GM03348 (cell line): ENCODE results near the gene NR1I3.
"Not testable (repeated sequence)": the region's sequence is repeated elsewhere in the genome, so short reads cannot be mapped to it uniquely, and the experiment has no call there.

ENCODE experiments used
- DNase-seq: peaks from one replicate; pipeline ENCODE4 v3.0.0; 2012; ENCODE audit warnings: low spot score

NR1I3 gene

DNA sequence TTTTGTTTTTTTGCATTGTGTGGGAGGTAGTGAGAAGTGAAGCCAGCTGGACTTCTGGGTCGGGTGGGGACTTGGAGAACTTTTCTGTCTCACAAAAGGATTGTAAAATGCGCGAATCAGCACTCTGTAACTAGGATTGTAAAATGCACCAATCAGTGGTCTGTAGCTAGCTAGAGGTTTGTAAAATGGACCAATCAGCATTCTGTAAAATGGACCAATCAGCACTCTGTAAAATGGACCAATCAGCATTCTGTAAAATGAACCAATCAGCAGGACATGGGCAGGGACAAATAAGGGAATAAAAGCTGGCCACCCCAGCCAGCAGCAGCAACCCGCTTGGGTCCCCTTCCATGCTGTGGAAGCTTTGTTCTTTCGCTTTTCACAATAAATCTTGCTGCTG is 12.1 kb upstream of the NR1I3 start:
- DNase-seq = not testable (repeated sequence)

GRCh38 chr1:161244888-161245287 is 6.9 kb upstream of the NR1I3 start:
- no peak for DNase-seq

DNA sequence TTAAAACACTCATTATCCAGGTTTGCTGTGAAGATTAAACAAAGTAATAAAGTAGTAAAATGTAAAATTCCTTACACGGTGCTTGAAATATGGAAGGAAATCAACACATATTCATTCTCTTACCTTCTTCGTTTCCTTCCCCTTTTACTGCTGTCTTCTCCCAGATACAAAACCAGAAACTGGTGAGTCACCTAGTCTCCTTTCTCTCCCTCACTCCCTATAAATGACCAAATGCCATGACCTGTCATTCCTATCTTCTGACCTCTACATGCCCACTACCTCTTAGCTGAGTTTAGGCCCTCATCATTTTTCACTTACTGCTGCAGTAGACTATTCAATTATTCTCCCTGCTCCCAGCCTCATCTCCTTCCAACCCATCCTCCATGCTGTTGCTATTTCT is 4.3 kb upstream of the NR1I3 start:
- DNase-seq = no peak

GRCh38 chr1:161241682-161242081 is 3.7 kb upstream of the NR1I3 start:
- no peak for DNase-seq

DNA sequence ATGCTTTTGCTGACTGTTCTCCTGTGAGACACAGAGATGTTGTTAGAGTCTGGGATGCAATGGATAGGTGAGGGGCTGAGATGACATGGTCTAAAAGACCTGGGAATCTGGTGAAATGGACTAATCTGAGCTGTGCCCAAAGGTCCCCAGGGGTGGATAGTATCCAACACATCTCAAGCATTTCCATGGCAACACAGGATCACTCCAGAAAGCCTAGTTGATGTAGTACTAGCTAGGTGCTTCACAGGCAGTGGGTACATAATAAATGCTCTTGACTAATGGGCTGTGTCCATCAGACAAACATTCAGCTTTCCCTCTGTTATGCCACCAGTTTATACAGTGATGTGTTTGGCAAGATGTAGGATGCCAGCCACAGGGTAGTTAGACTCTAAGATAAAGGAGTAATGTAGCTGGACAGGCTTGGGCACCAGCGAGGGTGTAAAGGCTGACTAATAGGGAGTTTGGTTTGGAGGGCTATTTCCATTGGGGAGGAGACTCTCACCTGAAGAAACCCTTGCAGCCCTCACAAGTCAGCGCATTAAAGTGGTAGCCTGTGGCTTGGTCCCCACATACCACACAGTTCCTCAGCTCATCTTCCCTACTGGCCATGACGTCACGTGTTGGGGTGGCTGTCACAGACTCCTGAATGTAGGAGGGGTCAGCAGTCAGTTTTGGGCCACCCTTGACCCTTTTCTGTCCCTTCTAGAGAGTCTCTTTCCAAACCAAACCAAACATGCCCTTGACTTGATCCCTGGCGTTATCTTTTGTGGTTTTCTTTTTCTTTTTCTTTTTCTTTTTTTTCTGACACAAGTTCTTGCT is 1.8 kb downstream of the NR1I3 start:
- DNase-seq = no peak

GRCh38 chr1:161233102-161233501 is 4.9 kb downstream of the NR1I3 start:
- no peak for DNase-seq

DNA sequence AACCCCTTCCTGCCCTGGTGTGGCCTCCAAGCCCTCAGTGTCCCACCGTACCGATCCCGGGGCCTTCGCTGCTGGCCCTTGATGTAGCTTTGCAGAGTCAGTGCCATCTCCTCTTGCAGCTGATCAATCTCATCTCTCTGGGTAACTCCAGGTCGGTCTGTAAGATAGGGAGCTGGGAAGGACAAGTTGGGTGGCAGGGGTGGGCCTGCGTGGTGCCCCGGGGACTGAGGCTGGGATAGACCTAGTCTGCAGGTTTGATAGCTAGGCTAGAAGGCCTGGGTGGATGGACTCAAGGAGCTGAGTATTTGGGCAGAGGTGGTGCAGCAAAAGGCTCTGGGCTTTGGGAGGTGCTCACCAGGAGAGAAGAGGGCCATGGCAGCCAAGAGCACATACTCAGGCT is 7.2 kb downstream of the NR1I3 start:
- no peak for DNase-seq

GRCh38 chr1:161229896-161230295 is 8.1 kb downstream of the NR1I3 start:
- DNase-seq = no peak

DNA sequence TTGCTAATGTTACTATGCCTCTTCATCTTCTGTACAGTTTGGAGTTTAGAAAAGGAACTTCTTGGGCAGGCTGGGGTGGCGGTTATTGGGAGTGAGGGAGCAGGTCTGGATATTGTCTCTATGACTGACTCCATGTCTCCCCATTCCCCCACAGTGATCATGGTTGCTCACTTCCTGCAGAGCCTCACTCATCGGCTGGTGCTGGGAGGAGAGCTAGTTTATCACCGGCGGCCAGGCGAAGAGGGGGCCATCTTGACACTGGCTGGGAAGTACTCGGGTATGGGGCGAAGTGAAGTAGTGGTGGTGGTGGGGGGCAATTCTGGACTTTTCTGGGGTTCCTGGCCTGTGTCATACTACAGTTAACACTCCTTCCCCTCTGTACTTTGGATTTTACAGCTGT is 10.0 kb downstream of the NR1I3 start:
- no peak for DNase-seq

GRCh38 chr1:161227196-161227871 is 10.7 kb downstream of the NR1I3 start:
- DNase-seq = peak; percentile 83

DNA sequence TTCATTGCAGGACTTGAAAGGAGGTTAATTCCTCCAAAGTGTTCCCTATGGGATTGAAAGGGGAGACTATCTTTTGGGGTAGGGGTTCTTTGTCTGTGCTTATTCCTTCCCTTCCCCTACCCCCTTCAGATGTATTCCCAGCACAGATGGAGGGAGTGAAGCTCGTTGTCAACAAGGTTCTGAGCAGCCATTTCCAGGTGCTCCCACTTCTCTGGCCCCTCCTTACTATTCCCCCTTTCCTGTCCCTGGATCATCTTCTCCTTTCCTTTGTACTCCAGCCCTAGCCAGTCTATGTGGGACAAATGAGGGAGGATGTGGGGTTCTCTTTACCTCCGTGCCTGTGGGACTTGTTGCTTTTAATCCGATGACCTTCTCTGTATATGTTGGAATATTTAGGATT is 11.2 kb downstream of the NR1I3 start:
- DNase-seq = no peak

DNA sequence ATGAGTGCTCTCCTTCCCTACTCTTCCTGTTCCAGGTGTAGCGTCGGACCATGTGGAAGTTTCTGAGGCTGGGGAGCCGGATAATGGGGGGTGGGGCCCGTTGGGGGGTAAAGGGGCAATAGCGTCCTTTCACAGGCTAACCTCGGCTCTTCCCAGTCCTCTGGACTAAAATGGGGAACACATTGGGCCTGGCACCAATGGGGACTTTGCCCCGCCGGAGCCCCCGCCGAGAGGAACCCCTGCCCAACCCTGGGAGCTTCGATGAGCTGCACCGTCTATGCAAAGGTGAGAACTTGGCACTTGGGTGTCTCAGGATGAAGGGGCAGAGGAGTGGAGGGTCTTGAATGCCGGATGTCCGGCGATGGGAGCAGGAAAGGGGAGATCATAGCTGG is 11.7 kb downstream of the NR1I3 start:
- DNase-seq = peak; percentile 18

GRCh38 chr1:161225534-161226319 is 12.3 kb downstream of the NR1I3 start, which contains the start of gene TOMM40L:
Gene TOMM40L, plus strand, starts transcription at chr1:161226060. Its CDS starts 430 bp downstream, at chr1:161226490.
- peak; percentile 96 for DNase-seq

DNA sequence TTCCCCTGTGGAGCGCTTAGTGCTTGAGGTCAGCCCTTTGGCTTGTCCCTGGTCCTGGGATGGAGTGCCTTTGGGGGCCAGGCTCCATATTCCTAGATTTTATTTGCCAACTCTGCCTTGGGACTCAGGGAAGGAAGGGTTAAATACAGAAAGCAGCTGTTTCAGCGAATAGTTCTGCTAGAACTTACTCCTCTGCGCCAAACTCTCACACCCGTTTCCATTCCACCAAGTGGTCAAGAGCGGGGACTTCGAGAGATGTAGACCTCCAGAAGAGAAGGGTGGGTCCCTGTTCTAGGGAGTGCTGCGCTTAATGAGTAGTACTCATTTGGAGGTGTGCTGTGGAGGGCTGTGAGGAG is 12.8 kb downstream of the NR1I3 start:
- DNase-seq = no peak

DNA sequence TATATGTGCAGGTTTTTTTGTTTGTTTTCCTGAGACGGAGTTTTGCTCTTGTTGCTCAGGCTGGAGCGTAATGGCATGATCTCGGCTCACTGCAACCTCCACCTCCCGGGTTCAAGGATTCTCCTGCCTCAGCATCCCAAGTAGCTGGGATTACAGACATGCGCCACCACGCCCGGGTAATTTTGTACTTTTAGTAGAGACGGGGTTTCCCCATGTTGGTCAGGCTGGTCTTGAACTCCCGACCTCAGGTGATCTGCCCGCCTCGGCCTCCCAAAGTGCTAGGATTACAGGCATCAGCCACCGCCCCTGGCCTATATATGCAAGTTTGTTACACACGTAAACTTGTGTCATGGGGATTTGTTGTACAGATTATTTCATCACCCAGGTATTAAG is 13.3 kb downstream of the NR1I3 start:
- DNase-seq = not testable (repeated sequence)

GRCh38 chr1:161223805-161224694 is 14.0 kb downstream of the NR1I3 start:
- no peak for DNase-seq

DNA sequence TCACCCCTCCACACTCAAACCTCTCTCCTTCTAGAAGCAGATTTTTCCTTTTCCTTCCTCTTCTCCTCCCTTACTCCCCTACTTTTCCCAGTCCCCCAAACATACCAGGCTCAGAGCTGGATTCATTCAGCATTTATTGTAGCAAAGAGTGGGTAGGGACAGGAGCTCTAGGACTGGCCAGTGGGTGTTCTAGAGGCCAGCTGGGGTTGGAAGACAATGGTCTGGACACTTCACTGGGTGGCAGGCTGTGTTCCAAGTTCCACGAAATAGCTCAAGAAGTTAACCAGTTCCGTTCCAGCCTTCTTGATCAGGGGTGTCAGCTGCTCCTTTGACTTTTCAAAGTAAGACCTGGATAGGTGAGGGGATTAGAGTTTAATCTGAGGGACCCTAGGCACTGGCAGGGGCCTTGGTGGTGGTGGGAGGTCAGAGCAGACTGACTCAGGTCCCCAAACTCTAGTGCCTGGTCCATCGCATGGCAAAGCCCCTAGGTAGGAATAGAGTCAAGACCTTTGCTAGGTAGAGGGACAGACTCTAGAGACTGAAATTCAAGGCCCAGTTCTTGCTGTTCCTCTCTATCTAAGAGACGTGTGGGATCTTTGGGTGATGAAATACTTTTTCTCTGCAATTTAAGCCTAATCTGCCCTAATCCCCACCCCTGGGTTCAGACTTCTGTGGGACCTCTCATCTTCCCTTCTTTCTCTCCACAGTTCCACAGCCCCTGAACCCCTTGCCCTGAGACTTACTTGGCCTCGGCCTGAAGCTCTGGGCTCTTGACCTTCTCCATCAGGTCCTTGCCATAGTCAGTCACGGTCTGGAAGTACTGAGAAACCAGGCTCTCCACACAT is 15.6 kb downstream of the NR1I3 start:
- DNase-seq = no peak

GRCh38 chr1:161220002-161220401 is 18.0 kb downstream of the NR1I3 start:
- no peak for DNase-seq

DNA sequence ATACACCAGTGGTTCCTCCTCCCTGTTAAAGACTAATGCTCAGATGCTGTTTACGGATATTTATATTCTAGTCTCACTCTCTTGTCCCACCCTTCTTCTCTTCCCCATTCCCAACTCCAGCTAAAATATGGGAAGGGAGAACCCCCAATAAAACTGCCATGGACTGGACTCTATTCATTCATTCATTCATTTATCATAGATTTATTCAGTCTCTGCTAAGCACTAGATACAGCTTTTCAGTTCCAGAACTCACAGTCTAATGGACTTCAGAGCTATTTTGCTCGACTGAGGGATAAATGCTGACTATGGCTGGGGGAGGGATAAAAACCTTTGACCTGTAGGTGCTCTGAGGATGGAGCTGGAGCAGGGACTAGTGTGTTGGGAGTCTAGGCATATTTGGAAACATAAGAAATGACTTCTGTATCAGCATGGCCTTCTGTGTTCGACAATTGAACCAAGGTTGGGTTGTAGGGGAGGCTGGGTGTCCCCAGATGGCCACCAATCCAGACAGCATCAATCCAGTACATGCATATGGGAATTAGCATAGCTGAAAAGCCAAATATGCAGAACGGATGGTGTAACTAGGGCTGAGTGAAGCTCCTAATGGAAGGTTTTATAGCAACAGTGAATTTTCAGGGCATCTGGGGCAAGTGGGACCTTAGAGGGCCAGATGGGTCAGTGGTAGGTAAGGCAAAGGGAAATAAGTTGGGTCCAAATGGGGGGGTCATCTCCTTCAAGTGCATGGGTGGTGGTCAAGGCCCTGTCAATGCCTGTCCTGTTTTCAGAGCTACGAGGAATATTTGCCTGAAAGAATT is 18.7 kb downstream of the NR1I3 start:
- DNase-seq = no peak
